GM23248 (cell line): ENCODE data around the gene ARHGEF28.

ENCODE experiments used
- EZH2 ChIP-seq: fragments of 200-600 bp; sonication (generic); IDR thresholded peaks from 2 replicates; pipeline ENCODE4 v1.6.1; 2018; ENCODE audit warnings: antibody characterized with exemption, mild to moderate bottlenecking; ENCODE audit not compliant: insufficient read depth, poor library complexity, severe bottlenecking
- EZH2phosphoT487 ChIP-seq: fragments of 200-600 bp; sonication (generic); IDR thresholded peaks from 2 replicates; pipeline ENCODE4 v1.6.1; 2018; ENCODE audit warnings: antibody characterized with exemption, moderate library complexity, mild to moderate bottlenecking, low read depth; ENCODE audit not compliant: insufficient read depth

DNA sequence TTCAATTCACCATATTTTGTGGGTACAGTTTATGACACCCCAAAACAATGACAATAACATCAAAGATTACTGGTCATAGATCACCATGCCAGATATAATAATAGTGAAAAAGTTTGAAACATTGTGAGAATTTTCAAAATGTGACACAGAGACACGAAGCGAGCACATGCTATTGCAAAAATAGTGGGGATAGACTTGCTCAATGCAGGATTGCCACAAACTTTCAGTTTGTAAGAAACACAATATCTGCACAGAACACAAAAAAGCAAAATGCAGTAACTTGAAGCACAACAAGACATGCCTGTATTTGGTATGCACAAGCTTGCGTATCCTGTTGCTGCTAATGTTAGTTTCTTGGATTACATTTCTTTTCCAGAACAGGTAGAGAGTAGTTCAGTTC lies 35.8 kb downstream of the ARHGEF28 start:
- no peak for TF ChIP-seq EZH2
- no peak for TF ChIP-seq EZH2phosphoT487
